NCI-H187 (cell line): Measurements from ENCODE around the gene MYLK.
"Not testable (repeated sequence)": the region's sequence is repeated elsewhere in the genome, so short reads cannot be mapped to it uniquely, and the experiment has no call there.

Source experiments
- DNase-seq, 2 experiments: peaks; one replicate each; lab custom pipeline; 2025; lab: John Stamatoyannopoulos, UW

The MYLK gene

DNA sequence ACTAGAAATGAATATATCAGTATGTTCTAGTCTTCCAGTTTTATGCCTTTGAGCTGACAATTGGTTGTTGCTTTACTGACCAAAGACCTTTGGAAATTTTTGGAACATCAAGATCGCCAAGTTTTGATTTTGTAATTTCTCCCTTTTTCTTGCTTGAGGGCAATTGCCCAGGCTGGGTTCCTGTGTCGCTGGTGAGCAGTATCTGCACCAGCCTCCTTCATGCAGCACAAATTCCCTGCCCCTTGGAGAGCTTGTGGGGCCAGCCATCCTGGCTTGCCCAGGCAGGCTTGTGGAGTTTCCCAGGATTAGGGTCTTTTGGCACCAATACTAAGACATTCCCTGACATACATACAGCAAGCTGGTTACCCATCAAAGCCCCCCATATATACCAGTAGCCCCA is 261.4 kb downstream of the MYLK start:
- no peak for DNase-seq

DNA sequence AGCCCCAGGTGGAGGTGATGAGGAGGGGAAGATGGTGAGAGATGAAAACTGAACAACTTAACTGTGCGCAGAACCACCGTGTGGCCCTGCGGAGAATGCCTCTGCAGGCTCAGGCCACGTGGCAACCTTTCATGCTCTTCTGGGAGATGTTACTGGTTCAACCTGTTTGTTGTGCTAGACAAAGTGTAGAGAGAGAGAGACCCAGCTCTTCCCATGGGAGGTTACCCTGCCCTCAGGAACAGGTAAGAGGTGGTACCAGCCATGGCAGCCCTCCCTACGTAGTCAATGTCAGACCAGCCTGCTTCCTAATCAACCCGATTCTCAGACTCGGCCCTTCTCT is 262.3 kb downstream of the MYLK start:
- no peak for DNase-seq

DNA sequence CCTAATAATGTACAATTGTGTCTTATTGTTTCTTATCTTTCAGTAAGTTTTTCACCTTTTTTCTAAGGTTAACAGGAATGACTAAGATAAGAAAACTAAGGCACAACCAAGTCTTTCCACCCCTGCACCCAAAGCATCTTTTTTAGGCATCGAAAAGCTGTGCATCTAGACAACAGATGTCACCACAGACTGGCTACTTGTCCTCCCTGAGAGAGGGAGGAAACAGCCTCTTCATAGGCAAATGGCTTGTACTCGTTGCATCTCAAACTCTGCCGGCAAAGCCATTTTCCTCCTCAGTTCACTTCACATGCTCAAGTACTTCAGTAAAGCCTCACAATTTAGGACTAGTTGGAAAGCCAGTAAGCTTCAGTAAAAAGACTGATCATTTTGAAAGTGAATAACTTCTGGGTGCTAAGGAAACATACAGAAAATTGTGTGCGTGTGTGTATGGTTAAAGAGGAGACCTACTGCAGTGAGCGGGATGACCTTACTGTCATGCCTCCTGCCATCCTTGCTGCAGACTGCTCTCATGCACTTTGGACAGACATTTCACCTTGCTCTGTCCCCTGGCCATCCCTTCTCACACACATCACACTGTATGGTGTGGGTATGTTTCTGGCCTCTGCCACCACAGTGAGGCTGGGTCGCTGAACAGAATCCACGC is 262.8 kb downstream of the MYLK start:
- DNase-seq: no peak

DNA sequence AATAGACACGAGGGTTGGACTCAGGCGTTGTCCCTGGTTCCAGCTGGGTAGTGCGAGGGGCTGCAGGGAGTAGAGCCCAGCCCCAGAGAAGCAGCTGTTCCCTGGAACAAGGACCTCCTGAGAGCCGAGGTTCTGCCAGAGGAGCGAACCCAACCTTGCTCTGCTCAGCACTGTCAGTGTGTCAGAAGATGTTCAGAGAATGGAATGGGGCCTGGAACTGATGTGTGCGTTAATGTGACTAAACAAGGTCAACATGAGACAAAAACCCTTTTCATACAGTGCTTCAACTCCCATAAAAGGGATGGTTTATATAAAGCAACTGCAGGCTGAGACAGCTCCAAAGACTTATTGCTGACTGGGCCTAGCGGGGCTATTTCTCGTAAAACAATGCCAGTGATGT is 263.8 kb downstream of the MYLK start:
- DNase-seq: no peak

DNA sequence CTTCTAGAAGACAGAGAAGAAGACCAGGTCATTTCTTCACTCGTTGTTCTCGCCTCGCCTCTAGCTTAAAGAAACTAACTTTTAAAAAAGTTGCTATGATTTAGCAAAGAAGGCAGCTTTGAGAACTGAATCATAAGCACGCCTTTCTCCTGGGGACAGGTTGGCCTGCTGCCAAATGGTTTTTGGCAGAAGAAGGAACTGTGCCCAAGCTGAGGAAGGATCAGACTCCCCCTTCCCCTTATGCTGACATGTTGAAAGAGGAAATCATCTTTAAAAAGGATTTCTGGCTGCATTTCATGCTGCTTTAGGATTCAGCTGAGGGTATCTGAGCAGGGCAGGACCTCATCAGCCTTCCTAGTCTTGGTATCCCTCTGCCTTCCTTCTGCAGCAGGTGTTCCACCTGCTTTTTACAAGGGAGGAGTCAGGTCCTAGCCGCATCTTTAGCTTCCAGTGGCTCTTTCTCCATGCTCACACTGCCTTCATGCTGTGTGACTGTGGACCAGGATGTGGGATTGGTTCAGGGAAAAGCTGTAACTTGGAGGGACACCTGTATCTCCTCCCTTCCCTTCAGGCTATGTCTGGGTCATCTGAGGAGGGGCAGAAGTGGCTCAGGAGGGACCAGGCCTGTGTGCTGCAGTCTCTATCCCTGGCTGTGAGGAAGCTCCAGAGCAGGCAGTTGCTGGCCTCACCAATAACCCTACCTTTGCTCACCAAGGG is 265.2 kb downstream of the MYLK start:
- DNase-seq: no peak

DNA sequence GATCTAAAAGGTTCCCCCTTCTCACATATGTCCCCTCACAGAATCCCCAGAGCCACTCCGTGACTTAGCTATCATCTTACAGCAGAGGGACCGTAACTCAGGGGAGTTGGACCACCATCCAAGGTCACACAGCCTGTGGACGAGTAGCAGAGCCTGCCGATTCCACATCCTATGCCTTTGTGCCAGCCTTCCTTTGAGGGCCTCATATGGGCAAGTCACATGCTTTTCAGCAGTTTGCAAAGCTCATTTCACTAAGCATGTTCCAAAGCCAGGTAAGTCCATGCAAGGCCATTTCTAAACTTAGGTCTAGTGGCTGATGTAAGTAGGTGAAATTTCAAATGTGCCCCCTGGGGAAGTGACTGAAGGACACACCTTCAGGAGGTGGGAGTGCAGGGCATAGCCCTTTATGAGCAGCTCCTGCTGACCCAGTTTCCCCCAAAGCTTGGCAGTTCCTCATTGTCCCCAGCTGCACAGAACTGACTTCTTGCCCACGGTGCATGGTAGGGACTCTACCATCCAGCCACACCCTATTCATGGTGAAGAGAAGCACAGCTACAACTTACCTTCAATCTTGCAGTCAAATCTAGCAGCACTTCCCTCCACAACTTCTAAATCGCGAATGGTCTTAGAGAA is 265.9 kb downstream of the MYLK start:
- DNase-seq: no peak

DNA sequence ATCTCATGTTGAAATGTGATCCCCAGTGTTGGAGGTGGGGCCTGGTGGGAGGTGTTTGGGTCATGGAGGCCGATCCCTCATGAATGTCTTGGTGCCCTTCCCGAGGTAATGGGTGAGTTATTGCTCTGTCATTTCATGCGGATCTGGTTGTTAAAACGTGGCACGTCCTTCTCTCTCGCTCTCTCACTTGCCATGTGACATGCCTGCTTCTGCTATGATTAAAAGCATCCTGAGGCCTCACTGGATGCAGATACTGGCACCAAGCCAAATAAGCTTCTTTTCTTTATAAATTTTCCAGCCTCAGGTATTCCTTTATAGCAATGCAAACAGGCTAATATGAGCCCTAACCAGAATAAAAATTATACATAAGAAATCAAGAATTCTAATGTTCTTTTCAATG is 267.5 kb downstream of the MYLK start:
- DNase-seq: no peak

DNA sequence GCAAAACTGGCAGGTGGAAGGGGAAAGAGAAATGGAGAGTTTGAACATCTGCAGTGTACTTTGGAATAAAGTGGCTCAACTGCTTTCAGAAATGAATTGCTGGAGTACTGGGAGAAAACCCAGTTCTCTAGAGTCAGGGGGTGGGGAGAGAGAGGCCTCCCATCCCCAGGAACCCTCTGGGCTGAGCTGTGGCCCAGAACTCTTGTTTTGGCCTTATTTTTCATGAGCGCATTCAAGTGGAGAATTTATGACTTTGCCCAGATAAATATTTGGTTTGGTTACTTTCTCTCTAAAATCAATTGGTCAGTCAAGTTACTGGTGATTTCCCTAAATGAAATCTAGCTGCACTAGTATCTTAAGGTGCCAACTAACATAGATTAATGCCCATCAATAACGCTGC is 270.6 kb downstream of the MYLK start:
- DNase-seq: no peak

DNA sequence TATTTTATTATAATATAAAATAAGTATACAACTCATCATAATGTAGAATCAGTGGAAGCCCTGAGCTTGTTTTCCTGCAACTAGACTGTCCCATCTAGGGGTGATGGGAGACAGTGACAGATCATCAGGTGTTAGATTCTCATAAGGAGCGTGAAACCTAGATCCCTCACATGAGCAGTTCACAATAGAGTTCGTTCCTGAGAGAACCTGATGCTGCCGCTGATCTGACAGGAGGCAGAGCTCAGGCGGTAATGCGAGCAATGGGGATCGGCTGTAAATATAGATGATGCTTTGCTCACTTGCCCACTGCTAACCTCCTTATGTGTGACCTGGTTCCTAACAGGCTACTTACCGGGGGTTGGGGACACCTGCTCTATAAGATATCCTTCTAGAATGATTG is 272.5 kb downstream of the MYLK start:
- not testable (repeated sequence) for DNase-seq

DNA sequence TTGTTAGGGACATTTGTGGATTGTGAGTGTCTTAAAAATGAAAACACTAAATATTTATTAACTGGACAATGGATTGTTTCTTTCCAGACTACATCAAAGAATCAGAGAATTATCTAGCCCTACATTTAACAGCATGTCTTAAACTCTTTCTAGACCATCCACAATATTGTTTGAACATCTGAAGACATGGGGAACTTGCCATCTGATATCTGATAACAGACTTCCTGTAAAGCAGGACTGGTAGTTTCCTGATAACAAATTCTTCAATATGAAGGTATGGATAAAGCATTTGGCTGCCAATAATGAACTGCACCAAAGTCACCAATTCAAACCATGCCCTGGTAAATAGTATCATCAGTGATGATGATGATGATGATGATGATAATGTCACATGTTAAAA is 273.1 kb downstream of the MYLK start:
- DNase-seq: no peak

DNA sequence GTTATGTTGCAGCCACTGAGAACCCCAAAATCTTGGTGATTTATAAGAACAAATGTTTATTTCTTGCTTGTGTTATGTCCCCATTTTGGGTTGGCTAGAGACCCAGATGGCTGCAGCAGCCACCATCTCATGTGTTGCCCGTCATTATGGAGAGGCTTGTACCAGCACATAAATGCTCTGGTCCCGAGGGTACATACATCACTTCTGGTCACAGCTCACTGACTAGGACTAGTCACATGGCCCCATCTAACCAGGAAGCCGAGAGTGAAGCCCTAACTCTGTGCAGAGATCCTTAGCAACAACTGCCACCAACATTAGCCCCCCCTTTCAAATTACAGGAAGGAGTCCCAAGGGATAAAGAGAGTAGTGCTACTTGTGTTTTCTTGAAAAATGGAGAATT is 273.8 kb downstream of the MYLK start:
- DNase-seq: peak; percentile 60 to 85

DNA sequence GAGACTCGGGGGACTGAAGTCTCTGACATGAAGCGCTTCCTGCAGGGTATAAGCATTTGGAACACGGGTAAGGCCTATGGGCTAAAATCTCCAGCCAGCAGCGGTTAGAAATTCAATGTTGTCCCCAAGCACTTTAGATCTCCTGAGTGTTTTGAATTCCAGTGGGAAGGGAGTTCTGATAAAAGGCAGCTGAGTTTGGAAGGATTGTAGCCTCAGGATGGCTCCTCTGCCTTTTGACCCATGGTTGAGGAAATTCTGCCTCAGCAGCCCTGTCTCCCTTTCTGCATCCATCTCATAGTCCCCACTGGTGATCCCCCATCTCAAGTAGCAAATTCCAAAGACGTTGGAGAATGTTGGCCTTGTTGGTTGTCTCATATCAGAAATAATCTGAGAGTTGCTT is 275.1 kb downstream of the MYLK start:
- no peak for DNase-seq

DNA sequence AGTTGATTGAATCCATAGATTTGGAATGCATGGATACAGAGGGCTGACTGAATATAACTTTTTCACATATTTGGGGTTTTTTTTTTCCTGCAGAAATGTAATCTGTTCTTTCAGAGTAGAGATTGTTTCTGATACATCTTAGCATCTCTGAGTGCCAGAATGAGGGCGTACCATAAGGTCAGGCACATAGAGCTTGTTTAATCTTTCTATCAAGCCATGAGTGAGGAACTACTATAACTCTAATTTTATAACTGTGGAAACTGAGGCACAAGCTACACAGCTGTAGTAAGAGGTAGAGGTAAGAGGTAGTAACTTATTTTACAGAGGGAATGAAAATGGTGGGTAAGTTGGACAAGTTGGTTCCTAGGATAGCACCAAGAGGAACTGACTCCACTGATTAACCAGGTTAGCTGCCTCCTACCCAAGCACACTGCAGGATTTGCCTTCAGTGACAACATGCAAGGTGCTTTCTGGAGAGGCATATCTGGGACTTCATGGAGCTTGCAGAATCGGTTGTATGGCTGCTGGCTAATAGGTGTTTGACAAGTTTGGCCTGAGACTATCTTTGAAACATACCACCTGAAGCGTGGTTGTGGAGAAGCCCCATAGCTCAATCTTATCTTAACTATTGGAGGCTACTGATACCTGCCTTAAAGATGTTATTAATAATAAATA is 275.7 kb downstream of the MYLK start:
- no peak for DNase-seq

DNA sequence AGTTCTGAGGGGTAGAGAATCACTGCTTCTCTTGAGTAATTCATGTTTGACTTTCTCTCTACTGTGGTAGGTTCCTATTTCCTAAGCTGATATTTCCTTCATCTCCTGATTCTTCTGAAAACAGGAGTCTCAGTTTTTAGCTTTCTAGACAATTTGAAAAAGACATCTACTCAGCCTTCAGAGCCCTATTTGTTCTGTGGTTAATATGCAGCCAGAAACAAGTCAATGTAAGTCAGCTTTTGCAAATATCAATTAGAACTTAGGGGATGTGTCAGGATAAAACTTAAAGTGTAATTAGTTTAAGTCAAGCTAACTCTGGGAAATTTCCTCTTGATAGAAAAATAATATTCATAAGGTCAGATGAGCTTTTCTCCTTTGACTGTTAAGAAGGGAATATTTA is 277.6 kb downstream of the MYLK start:
- no peak for DNase-seq

DNA sequence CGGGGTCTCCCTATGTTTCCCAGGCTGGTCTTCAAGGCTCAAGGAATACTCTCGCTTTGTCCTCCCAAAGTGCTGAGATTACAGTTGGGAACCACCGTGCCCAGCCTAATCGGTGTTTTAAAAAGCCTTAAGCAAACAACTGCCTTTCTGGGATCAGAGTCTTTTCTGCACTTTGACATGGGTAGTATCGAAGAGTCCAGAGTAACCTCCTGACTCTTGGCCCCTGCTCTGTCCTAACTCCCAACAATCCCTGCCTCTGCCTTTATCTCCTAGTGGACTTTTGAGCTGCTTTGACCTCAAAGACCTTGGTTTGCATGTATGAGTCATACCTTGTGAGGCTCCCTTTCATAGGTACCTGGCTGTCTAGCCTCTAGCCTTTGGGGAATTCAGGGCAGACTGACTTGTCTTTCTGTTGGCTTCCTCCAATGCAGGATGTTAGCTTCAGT is 278.3 kb downstream of the MYLK start:
- no peak for DNase-seq

DNA sequence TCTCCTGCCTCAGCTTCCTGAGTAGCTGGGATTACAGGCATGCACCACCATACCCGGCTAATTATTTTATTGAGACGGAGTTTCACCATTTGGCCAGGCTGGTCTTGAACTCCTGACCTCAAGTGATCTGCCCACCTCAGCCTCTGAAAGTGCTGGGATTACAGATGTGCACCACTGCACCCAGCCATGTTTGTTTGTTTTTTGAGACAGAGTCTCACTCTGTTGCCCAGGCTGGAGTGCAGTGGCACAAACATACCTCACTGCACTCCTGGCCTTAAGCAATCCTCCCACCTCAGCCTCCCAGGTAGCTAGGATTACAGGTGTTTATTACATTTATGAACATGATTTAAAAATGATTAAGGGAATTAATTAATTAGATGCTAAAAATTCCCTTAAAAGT is 281.0 kb downstream of the MYLK start:
- not testable (repeated sequence) for DNase-seq

DNA sequence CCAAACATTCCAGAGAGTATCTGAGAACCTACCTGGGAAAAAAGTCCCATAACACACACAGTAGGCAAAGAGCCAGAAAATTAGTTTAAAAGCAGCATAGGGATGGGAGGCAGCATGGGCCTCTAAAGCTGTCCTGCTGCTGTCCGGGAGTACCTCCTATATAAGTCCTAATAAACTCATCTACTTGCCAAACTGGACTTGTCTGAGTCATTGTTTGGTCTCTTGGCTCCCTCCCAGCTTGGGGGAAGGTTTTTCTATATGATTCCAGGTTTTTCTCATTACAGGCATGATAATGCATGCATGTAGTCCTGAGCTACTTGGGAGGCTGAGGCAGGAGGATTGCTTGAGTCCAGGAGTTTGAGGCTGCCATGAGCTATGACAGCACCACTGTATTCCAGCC is 281.8 kb downstream of the MYLK start:
- no peak for DNase-seq

DNA sequence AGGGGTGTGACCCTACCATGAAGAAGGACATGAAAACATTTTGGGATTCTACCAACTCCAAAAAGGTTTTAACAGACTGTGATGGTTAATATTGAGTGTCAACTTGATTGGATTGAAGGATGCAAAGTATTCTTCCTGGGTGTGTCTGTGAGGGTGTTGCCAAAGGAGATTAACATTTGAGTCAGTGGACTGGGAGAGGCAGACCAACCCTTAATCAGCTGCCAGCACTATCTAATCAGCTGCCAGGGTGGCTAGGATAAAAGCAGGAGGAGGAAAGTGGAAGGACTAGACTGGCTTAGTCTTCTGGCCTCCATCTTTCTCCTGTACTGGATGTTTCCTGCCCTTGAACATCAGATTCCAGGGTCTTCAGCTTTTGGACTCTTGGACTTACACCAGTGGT is 283.3 kb downstream of the MYLK start:
- DNase-seq: not testable (repeated sequence)

DNA sequence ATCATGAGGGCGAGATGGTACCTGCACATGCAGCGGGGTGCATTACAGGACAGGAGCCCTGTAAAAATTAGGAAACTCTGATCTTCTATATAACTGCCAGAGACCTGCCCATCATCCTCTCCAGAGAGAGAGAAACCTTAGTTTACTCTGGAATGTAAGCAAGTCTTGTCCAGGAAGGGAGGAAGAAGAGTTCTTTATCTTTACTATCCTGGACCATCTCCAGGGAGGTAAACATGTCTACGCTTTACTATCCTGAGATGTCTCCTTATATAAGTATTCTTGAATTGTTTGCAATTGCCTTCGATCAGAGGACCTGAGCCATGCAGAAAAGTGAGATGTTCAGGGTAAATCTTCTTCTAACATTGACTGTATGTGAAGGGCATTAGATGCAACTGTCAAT is 286.6 kb downstream of the MYLK start:
- DNase-seq: no peak

DNA sequence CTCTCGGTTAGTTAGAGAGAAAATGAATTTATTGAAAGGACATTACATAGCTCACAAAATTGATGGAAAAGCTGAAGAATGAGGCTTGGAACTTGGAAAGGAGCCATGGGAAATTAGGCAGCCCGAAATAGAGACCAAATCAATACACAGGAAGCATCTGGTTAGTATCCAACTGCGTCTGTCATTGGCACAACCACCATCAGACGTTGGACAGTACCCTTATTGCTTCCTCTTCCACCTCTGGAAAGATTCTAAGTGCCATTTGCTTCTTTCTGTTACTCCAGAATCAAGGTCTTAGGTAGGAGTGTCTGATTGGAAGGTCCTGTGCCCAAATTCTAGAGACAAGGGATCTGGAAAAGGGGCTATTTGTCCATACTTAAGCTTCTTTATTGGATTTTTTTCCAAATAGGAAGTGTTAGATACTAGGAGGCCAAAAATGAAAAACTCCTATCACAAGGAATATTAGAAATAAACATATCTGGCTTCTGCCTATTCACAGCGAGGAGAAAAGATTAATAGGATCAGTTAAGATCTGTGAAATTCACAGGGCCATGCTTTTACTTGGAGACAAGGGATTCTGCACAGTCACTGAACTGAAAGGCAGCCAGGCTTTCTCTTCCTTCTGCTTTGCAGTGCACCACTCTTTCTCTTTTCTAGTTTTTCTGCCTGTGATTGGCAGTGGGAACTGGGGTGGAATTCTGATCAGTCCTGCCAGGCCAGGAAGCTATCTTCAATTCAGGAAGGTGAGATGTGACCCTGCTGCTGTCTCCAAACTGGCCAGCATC is 288.5 kb downstream of the MYLK start:
- no peak for DNase-seq

DNA sequence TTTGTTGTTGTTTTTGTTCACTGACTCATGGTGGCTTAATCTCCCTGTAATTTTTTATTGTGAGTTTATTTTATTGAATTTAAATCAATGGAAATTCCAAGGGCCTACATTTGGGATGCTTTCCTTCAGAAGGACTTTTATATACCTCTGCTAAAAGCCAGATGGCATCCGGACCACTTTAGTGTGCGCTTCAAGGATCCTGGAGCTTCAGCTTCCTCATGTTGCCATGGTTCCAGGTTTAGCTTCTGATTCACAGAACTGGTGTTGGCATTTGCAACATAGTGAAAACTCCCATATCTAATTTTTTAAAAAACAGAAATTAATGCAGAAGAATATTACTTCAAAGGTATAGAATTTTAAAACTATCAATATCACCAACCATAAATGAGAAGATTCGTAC is 290.8 kb downstream of the MYLK start:
- no peak for DNase-seq
